Stimulated activated CD8-positive, alpha-beta memory T cell treated with anti-CD3 and anti-CD28 coated beads, Interleukin-15, amount 100 ng/mL, for 48 hours (primary cell): ENCODE data around the gene NIM1K.
"Not testable (repeated sequence)": the region's sequence is repeated elsewhere in the genome, so short reads cannot be mapped to it uniquely, and the experiment has no call there.

Experiments used
- DNase-seq, 2 donors: peaks; one replicate each; pipeline ENCODE4 v3.0.0-alpha.2; 2020; ENCODE audit warnings: low read depth in 2 of 2

The NIM1K gene

DNA sequence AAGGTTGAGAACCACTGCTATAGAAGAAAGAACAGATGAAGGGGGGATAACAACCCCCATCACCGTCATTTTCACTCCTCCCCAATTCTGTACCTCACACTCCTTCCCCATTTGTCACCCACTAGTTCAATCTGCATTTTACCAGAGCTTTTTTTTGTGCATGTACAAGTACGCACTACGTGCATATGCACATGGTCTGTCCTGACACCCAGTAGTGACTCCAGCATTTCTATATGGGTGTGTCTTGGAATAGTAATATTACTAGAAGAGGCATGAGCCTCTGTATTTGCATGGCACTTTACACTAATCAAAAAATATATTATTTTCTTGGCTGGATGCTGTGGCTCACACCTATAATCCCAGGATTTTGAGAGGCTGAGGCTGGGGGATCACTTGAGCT lies 38.7 kb downstream of the NIM1K start:
- no peak for DNase-seq

GRCh38 chr5:43231977-43232376 lies 40.0 kb downstream of the NIM1K start:
- DNase-seq, result no peak

GRCh38 chr5:43232943-43233833 lies 41.2 kb downstream of the NIM1K start:
- DNase-seq, result no peak

DNA sequence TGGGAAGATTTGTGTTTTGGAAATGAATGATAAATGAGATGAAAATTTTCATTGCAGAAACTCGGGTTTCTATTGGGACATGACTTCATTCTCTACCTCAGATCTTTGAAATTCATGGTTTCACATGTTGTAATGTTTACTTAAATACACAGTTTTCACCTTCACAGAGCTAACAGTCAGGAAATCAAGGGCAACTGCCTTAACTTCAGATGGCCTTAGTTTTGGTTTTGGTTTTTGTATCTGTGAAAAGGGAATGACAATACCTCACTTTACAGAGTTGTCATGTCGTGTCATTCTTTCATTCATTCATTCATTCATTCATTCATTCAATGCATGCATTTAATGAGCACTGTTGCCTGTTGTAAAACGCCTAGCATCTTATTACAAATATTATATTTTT lies 41.9 kb downstream of the NIM1K start:
- no peak for DNase-seq

DNA sequence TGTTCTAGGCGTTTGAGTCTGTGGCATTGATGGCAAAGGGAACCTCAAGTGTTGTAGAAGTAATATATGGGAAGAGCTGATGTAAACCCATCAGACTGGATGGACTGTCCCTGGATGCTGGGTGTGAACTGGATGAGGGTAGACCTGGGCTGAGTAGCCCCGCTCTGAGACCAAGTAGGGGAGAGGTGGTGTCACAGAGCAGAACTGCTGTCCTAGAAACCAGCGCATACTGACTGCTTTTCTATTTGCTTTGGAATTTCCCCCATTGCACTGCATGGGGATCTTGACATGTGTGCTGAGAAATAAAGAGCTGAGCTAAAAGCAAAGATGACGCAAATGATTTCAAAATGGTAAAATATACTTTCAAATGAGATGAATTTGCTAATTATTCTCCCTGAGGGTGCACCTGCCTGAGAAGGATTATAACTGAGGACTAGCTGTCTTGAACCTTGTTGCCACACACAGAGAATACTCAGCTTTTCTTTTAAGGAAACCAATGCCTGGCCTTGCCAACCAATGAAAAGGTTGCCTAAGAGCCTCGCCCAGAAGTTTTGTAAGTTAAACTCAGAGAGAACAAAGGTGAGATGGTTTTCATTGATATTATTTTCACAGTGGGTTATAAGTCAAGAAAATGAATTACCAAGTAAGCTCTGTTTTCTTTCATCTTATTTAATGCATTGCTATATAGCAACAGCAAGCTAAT lies 44.8 kb downstream of the NIM1K start:
- DNase-seq, result no peak

DNA sequence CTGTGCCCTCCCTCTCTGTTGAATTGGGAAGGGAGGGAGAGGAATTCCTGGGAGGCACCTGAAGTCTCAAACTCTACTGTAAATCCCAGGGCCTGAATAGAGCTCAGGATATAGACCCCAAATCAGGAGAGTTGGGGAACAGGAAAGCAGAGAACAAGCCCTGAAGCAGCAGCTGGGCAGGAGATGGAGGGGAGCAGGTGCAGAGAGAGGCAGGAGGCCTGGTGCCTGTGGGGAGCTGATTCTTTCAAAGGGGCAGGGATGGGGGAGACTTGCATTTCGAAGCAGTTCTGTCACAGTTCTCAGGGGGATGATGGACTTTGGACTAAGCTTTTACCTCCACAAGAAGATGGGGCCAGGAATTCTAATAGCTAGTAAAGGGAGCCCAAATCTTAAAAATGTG lies 50.2 kb downstream of the NIM1K start:
- DNase-seq, result no peak

DNA sequence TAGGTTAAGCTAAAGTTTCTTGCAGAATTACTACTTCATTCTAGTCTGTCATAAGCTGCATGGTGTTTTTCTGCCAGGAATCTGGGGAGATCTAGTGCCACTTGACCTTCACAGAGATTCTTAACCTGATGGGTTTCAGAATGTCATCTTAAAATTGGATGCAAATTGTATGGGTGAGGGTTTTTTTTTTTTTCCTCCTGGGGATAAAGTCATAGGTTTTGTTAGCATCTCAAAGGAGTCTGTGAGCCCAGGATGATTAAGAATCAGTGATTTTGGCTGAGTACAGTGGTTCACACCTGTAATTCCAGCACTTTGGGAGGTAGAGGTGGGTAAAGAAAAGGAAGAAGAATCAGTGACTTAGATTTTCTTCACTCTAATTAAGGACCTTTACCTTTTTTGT lies 51.2 kb downstream of the NIM1K start:
- DNase-seq, result no peak

- no peak for DNase-seq
Observed at GRCh38 chr5:43244823-43245565, 53.0 kb downstream of the NIM1K start.

GRCh38 chr5:43245724-43246385 lies 53.8 kb downstream of the NIM1K start:
- DNase-seq, result no peak

GRCh38 chr5:43251754-43252153 lies 59.7 kb downstream of the NIM1K start:
- no peak for DNase-seq

DNA sequence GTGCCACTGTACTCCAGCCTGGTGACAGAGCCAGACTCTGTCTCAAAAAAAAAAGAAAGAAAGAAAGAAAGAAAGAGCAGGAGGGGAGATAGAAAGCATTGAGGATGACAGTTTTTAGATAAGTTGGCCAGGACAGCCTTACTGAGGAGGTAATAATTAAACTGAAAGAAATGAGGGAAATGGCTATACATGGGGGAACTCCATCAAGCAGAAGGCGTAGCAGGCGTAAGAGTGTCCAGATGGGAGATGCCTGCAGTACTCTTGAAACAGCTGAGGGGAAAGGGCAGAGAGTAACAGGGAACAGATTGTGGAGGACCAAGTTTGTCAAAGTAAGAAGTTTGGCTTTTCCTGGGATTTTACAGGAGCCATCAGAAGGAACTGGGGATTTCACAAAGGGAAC lies 63.7 kb downstream of the NIM1K start:
- no peak for DNase-seq

DNA sequence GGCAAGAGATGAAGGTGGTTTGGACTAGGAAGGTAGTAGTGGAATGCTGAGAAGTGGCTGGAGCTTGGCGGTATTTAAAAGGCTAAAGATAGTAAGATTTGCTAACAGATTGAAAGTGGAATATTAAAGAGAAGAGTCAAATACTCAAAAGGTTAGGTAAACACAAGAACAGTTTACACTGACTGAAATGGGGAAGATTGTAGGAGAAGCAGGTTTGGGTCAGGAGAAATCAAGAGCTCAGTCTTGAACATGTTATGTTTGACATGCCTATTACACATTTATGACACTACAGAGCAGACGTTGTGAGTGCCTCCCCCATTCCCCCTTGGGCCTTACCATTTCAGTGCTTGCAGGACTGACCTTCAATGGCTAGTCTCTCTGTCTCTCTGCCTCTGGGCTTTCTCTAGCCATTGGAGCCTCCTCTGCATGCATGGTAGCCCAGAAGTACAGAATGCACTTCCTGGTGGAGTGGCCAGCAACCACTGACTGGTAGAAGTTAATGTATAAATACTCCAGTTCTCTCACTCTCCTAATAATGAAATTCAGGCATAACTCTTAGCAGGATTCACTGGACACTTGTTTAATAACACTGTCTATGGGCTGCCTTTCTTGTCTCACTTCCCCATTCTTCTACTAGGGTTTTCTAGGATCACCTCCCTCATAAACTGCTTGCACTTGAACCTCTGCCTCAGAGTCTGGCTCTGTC lies 64.4 kb downstream of the NIM1K start:
- no peak for DNase-seq

DNA sequence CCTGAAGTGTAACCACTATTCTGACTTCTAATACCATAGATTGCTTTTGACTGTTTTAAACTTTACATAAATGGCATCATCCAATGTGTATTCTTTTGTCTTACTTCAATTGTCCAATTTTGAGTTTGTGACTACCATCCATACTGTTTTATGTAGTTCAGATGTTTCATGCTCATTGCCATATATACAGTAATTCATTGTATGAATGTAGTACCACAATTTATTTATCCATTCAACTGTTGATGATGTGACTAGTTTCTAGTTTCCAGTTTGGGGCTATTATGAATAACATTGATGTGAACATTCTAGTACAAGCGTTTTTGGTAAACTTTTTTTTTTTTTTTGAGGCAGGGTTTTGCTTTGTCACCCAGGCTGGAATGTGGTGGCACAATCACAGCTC lies 66.1 kb downstream of the NIM1K start:
- DNase-seq, result no peak

DNA sequence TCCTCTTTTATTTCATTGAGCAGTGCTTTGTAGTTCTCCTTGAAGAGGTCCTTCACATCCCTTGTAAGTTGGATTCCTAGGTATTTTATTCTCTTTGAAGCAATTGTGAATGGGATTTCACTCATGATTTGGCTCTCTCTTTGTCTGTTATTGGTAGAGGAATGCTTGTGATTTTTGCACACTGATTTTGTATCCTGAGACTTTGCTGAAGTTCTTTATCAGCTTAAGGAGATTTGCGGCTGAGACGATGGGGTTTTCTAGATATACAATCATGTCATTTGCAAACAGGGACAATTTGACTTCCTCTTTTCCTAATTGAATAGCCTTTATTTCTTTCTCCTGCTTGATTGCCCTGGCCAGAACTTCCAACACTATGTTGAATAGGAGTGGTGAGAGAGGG lies 70.2 kb downstream of the NIM1K start:
- DNase-seq, result not testable (repeated sequence)

- no peak for DNase-seq
Observed at GRCh38 chr5:43268188-43268820, 76.3 kb downstream of the NIM1K start.

- DNase-seq, result no peak
Observed at GRCh38 chr5:43270645-43271044, 78.6 kb downstream of the NIM1K start.

GRCh38 chr5:43273552-43273951 lies 81.5 kb downstream of the NIM1K start:
- no peak for DNase-seq

DNA sequence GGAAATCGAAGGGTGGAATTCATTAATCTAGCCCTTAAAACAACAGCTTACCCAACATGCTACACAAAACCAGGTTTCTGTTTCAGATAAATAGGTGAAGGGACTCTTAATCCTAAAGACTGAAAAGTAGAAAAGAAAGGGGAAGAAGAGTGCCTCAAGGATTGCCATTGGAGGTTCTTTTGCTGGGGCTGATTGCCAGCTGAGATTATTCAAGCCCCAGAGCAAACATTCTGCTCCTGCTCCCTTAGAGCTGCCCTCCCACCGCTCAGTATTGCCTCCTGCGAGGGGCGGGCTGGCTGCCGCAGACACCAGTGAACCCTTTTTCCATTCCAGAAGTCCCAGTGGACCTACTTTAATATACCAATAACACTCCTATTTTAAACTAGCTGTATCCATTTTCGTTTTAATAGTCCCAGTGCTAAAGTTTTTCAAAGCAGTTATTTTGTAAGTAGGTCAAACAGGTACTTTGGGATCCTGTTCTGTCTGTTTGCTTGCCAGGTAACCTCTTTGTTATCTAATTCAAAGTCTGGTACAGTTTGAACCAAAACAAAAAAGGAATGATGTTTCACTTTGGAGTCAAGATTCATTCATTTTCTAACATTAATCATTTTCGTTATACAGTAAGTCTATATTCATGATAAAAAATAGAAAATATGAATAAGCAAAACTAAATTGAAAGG lies 82.5 kb downstream of the NIM1K start:
- no peak for DNase-seq

DNA sequence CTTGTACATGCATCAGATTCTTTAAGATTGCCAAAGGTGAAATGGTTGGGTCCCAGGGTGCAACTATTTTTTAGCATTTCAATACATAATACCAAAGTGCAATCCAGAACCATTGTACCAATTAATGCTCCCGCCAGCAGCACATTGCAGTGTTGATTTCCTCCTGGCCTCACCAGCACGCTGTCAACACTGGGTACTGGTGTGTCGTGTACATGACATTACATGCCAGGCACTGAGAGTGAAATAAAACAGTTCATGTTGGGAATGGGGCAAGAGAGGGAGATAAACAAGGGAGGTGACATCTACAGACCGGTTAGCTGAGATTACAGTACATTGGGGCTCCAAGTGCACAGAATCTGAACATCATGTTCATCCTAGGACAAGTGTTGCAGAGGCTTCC lies 83.4 kb downstream of the NIM1K start:
- DNase-seq, result no peak

- DNase-seq, result no peak
Observed at GRCh38 chr5:43279548-43280274, 87.7 kb downstream of the NIM1K start.
